Measurements from ENCODE around the gene TIMM21. TPM values are rescaled to one million over a fixed set of nuclear protein-coding genes. Genes with fewer than 3 reads are reported as not detected.

The TIMM21 gene
- total RNA-seq, 1 experiment from 2014 or later = 46.0 TPM

DNA sequence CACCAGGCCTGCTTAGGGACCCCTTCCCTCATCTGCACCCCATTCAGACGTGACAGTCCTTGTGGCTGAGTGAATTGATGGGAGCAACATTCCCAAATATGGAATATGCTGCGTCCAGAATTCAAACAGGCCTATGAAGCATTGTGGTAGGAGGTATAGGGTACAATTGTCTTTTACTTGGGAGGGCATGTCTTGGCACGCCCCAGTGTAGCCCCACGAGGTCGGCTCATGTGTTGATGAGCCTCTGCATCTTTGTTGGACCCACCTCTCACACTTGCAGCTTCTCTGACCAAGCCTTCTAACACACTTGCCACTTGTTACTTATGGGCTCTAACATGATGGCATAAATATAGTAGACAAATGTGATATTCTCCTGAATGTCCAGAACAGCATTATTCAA is 1.6 kb downstream of the TIMM21 start:
- H2BK12ac ChIP-seq (ENCODE audit: insufficient read length, low read depth, low read length) = no peak overlapping the region
- H3K4me1 ChIP-seq (ENCODE audit: insufficient read depth, low read length) = no peaks in the 10 kb centered on the region
- peaks cover 5 to 18% (median 9%) of the 10 kb centered on the region in 3 experiments for H3K36me3 Mint-ChIP-seq (ENCODE audit: insufficient read depth in 1 of 3, low read depth in 3 of 3)
- H2AFZ ChIP-seq (ENCODE audit: low read length) = no peak overlapping the region
- H3K56ac ChIP-seq (ENCODE audit: insufficient read length, low read depth, low read length) = no peak overlapping the region
- H3K18ac ChIP-seq (ENCODE audit: insufficient read length, low read depth, low read length) = no peak overlapping the region
- no peak overlapping the region for H4K91ac ChIP-seq (ENCODE audit: insufficient read length, low read depth, low read length)
- no peak for DNase-seq
- H3K4me2 ChIP-seq (ENCODE audit: insufficient read depth, insufficient read length, low read length) = peak overlapping the region; percentile 3
- no peak overlapping the region for H3K27ac ChIP-seq (ENCODE audit: insufficient read length, low read depth, low read length)
- no peak overlapping the region for H2BK120ac ChIP-seq (ENCODE audit: low read depth, low read length, poor library complexity, severe bottlenecking)
- H2BK15ac ChIP-seq (ENCODE audit: low read depth, low read length) = no peak overlapping the region
- WGBS (ENCODE audit: extremely low coverage, insufficient read length, low lambda C conversion rate) = no CpG with 5 or more reads among the region's 5 CpGs
- H3K9me3 ChIP-seq (ENCODE audit: control insufficient read depth, low read depth, low read length) = no peaks in the 10 kb centered on the region
- H2BK5ac ChIP-seq (ENCODE audit: insufficient read length, low read length) = no peak overlapping the region
- H3K23me2 ChIP-seq (ENCODE audit: insufficient read length, low read depth, low read length, poor library complexity, severe bottlenecking) = peaks cover 8% of the 10 kb centered on the region
- H2AK5ac ChIP-seq (ENCODE audit: insufficient read length, low read length) = no peak overlapping the region
- no peak for TF ChIP-seq CTCF (conservative IDR thresholded peaks at IDR 0.05)
- peaks cover 3% of the 10 kb centered on the region for H3K79me1 ChIP-seq (ENCODE audit: insufficient read depth, low read depth, low read length, poor library complexity, severe bottlenecking)
- H3K27me3 Mint-ChIP-seq (ENCODE audit: low read depth) = peaks cover 10% of the 10 kb centered on the region
- peak overlapping the region; percentile 94 to 97; a peak in 4 of 5 replicates for H3K4me3 Mint-ChIP-seq
- no peak overlapping the region for H4K5ac ChIP-seq (ENCODE audit: insufficient read length, low read depth, low read length)
- H3K27me3 ChIP-seq (ENCODE audit: insufficient read depth, low read length) = no peaks in the 10 kb centered on the region
- no peak overlapping the region for H3K4ac ChIP-seq (ENCODE audit: low read depth, low read length)
- H3K14ac ChIP-seq (ENCODE audit: insufficient read depth, low read length) = no peak overlapping the region
- no peaks in the 10 kb centered on the region for H4K20me1 ChIP-seq (ENCODE audit: control insufficient read depth, insufficient read depth, insufficient read length)
- no peak overlapping the region for H2BK20ac ChIP-seq (ENCODE audit: low read depth, low read length, poor library complexity, severe bottlenecking)
- no peak overlapping the region for H4K8ac ChIP-seq (replicated peaks; ENCODE audit: insufficient read length, low read depth, low read length)
- peak overlapping the region in 1 of 3 experiments; percentile 52; a peak in 1 of 7 replicates for H3K27ac Mint-ChIP-seq
- H3T11ph ChIP-seq (ENCODE audit: low read length) = no peak overlapping the region
- H3K4me1 Mint-ChIP-seq = peaks cover 15 to 19% of the 10 kb centered on the region in 2 experiments
- H3K23ac ChIP-seq (ENCODE audit: insufficient read length, low read depth, low read length) = no peak overlapping the region
- peaks cover 17% of the 10 kb centered on the region for H3K79me2 ChIP-seq (ENCODE audit: insufficient read depth, low read length)
- no peak overlapping the region for H3K9ac ChIP-seq (ENCODE audit: extremely low read depth, insufficient read length, low read length)
- H3K9me3 Mint-ChIP-seq = no peaks in the 10 kb centered on the region; a peak in 1 of 5 replicates
